Measurements from ENCODE around the gene STEAP4.

DNA sequence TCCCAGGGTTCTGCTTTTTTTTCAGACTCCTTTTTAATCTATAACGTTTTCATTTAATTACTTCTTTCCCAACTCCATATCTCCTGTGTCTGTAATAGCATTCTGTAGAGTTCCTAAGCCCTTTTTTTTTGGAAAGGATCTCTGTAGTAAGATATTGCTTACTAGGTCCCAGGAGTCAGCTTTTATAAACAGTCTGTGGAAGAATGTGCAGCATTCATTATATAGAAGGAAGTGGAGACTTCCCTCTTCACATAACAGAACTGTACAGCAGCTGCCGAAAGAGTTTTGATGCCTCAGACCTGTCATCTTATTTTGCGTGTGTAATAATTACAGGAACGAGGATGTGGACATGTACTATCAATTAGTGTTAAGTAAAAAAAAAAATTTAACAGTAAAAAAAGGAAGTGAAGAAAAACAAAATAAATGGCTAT is 7.4 kb upstream of the STEAP4 start:
- TF ChIP-seq, protein P1, sequence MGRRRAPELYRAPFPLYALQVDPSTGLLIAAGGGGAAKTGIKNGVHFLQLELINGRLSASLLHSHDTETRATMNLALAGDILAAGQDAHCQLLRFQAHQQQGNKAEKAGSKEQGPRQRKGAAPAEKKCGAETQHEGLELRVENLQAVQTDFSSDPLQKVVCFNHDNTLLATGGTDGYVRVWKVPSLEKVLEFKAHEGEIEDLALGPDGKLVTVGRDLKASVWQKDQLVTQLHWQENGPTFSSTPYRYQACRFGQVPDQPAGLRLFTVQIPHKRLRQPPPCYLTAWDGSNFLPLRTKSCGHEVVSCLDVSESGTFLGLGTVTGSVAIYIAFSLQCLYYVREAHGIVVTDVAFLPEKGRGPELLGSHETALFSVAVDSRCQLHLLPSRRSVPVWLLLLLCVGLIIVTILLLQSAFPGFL (CRISPR knock-in tag; IDR thresholded peaks at IDR 0.05), result no peak
- no peak for TF ChIP-seq GTF2F1 (IDR thresholded peaks at IDR 0.05; ENCODE audit: low read length)
- TF ChIP-seq TAF1 (CRISPR knock-in tag; IDR thresholded peaks at IDR 0.05), result no peak
- TF ChIP-seq HOXA5 (CRISPR knock-in tag; IDR thresholded peaks at IDR 0.05), result no peak
- TF ChIP-seq POLR2A (IDR thresholded peaks at IDR 0.05; ENCODE audit: insufficient read depth in 1 of 2, low read depth in 2 of 2, low read length in 2 of 2), result no peak
- TF ChIP-seq ETV6 (CRISPR knock-in tag; conservative IDR thresholded peaks at IDR 0.05), result no peak
